ENCODE measurements around the gene MT4.

The MT4 gene

DNA sequence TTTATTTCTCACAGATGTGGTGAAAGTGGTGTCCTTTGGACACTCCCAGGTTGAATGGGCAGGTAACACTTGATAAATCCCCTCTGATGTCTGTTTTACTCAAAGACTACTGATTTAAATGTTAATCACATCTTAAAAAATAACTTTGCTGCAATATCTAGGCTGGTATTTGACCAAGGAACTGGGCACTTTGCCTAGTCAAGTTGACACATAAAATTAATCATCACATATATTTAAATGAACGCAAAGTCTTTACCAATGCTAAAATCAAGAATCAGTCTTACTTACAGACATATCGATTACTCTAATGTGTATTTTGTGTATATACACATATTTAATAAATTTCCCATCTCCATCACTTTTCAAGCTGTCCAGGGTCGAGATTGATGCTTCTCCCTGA lies 50.5 kb downstream of the MT4 start:
- Histone ChIP-seq H3K36me3 (replicated peaks) (no peaks in the 10 kb centered on the region), H3K27me3 (replicated peaks) (no peaks in the 10 kb centered on the region), H3K27ac (no peak overlapping the region), H3K4me3 (ENCODE audit: low read depth, low read length) (no peak overlapping the region)
- TF ChIP-seq, protein P1, sequence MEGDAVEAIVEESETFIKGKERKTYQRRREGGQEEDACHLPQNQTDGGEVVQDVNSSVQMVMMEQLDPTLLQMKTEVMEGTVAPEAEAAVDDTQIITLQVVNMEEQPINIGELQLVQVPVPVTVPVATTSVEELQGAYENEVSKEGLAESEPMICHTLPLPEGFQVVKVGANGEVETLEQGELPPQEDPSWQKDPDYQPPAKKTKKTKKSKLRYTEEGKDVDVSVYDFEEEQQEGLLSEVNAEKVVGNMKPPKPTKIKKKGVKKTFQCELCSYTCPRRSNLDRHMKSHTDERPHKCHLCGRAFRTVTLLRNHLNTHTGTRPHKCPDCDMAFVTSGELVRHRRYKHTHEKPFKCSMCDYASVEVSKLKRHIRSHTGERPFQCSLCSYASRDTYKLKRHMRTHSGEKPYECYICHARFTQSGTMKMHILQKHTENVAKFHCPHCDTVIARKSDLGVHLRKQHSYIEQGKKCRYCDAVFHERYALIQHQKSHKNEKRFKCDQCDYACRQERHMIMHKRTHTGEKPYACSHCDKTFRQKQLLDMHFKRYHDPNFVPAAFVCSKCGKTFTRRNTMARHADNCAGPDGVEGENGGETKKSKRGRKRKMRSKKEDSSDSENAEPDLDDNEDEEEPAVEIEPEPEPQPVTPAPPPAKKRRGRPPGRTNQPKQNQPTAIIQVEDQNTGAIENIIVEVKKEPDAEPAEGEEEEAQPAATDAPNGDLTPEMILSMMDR (IDR thresholded peaks at IDR 0.05; ENCODE audit: low read depth, low read length, missing control alignments): no peak
- no peak for DNase-seq
- in situ Hi-C loops (cut with HindIII; ENCODE audit: low pct_ligation_motif_present, low sequenced_read_pairs): no loop called here

DNA sequence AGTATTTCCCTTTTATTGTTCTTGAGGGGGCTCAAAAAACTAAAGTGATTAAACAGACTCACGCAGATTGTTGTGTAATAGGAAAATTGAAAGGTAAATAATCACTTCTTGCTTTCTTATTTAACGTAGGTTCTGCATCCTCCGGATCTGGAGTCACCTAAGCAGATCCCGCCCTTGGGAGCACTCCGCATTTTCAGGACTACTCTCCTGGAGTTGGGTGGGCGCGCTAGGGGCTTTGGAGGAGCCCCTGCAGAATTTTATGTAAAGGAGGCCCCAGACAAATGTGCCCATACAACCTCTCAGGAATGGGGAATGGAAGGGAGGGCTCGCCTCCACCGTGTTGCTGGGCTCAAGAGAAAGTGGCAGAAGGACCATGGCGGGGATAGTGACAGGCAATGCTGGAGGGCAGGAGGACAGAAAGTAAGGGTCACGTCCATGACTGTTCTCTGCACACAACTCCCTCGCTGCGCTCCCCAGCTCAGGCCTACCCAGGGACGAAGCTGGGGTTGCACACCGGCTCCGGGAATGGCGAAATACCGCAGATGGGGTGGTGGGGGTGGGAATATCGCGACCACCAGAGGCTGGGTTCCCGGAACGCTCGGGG lies 51.8 kb downstream of the MT4 start:
- DNase-seq: no peak
- in situ Hi-C loops (cut with HindIII; ENCODE audit: low pct_ligation_motif_present, low sequenced_read_pairs): no loop called here
- Histone ChIP-seq H3K4me3 (ENCODE audit: low read depth, low read length) (peak overlapping the region; percentile 57), H3K27ac (no peak overlapping the region), H3K36me3 (replicated peaks) (no peaks in the 10 kb centered on the region), H3K27me3 (replicated peaks) (no peaks in the 10 kb centered on the region)
- TF ChIP-seq, protein P1 (IDR thresholded peaks at IDR 0.05; ENCODE audit: low read depth, low read length, missing control alignments): no peak

DNA sequence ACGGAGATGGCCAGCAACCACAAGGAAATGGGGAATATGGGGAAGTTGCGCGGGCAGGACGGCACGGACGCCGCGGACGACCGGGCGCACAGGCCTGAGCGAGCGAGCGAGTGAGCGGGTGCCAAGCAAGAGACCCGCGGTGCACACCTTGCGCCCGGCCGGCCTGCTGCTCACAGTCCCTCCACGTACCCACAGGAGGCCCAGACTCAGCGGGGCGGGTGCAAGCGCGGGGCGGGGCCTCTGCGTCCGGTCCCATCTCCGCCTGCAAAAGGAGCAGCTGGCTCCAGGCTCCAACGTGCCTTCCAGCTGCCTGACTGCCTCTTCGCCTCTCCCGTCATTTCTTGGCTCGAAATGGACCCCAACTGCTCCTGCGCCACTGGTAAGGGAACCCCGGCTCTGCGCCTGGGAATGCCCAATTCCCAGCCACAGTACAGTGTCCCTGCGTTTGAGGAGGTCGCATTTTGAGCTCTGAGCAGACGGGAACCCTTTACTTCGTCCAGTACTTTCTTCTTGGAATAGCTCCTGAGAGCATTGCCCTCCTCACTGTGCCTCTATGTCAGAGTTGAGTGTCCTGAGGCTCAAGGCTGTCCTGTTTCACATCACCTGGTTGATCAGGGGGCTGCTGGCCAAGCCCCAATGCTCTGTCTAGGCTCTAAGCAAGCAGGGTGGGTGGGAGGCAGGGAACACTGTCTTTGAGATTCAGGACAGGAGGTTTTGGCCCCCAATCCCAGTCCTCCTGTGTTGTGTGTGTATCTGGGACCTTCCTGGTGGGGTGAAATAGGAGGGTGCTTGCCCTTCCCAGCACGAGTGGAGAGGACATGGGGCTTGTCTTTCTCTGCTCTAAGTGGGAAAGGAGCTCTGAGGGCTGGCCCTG lies 52.6 kb downstream of the MT4 start:
- in situ Hi-C loops (cut with HindIII; ENCODE audit: low pct_ligation_motif_present, low sequenced_read_pairs): no loop called here
- Histone ChIP-seq H3K36me3 (replicated peaks) (no peaks in the 10 kb centered on the region), H3K27ac (no peak overlapping the region), H3K27me3 (replicated peaks) (no peaks in the 10 kb centered on the region), H3K4me3 (ENCODE audit: low read depth, low read length) (peak overlapping the region; percentile 57)
- peak; percentile 52 for DNase-seq
- TF ChIP-seq, protein P1 (IDR thresholded peaks at IDR 0.05; ENCODE audit: low read depth, low read length, missing control alignments): no peak

DNA sequence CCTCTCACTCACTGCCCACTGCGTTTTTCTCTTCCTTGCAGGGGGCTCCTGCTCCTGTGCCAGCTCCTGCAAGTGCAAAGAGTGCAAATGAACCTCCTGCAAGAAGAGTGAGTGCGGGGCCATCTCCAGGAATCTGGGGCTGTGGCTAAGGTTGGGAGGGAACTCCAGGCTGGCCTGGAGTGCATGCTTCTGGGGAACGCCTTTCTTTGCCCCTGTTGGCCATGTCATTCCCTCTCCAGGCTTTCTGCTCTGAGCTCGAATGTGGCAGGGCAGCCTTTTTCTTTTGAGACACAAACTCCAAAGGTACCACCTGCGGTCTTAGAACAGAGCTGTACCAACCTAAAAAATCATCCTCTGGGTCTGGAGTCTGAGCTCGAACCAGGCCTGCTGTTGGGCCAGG lies 53.3 kb downstream of the MT4 start:
- TF ChIP-seq, protein P1 (IDR thresholded peaks at IDR 0.05; ENCODE audit: low read depth, low read length, missing control alignments): no peak
- Histone ChIP-seq H3K27me3 (replicated peaks) (no peaks in the 10 kb centered on the region), H3K27ac (no peak overlapping the region), H3K4me3 (ENCODE audit: low read depth, low read length) (peak overlapping the region; percentile 57), H3K36me3 (replicated peaks) (no peaks in the 10 kb centered on the region)
- no peak for DNase-seq
- in situ Hi-C loops (cut with HindIII; ENCODE audit: low pct_ligation_motif_present, low sequenced_read_pairs): no loop called here

All from brain microvascular endothelial cell (primary cell).